ENCODE results near the gene EID2B. TPM values are rescaled to one million over a fixed set of nuclear protein-coding genes. Genes with fewer than 3 reads are reported as not detected.

EID2B gene
- total and polyA plus RNA-seq, 2 of the 8 experiments (the other 6 are each of a cell fraction or from before 2014, with no cell fraction given), result 2.1 to 2.4 TPM

DNA sequence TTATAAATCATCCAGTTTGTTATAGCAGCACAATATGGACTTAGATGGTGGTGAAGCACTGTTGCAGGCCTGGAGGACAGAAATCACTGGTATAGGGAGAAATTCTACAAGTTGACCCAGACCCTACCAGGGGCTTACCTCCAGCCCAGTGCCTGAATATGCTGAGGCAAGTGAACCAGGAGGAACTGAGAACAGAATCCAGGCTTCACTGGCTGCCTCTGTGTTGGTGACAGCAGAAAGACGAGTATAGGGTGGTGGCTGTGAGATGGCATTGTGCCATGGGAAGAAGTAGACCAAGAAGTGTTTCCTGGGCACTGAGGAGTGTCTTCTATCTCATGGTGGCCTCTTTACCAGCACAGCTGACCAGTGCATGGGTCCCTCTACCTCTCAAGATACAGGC, 23.2 kb upstream of the EID2B start:
- ChIA-PET CTCF (ENCODE audit: partially characterized antibody) (interaction anchor here (5.8 to 6.8 kb wide), 2 partner anchors 70 to 118 kb away, joined by 34 to 108 read pairs; no protein-coding TSS in a partner anchor), POLR2A (ENCODE audit: partially characterized antibody) (interaction anchor here (0.6 kb wide), 1 partner anchor 12 kb away, joined by 3 read pairs; no protein-coding TSS in a partner anchor)
- Histone ChIP-seq H3K27me3 (replicated peaks in 1 of 4; ENCODE audit: control insufficient read depth in 3 of 4, extremely low read depth in 1 of 4, insufficient read depth in 3 of 4, low read length in 3 of 4) (no peaks in the 10 kb centered on the region), H4K5ac (ENCODE audit: insufficient read length, low read depth, low read length) (no peak overlapping the region), H3K23ac (ENCODE audit: insufficient read length) (no peak overlapping the region), H2AK5ac (ENCODE audit: low read depth, low read length) (no peak overlapping the region), H3K36me3 (ENCODE audit: control insufficient read depth in 2 of 4, insufficient read depth in 4 of 4, low read length in 3 of 4) (no peaks in the 10 kb centered on the region), H2BK12ac (ENCODE audit: low read depth, low read length) (no peak overlapping the region), H3K79me1 (ENCODE audit: low read depth, low read length) (no peaks in the 10 kb centered on the region), H3K23me2 (ENCODE audit: low read depth, low read length) (no peaks in the 10 kb centered on the region), H4K8ac (ENCODE audit: extremely low read depth, insufficient read depth, low read length) (no peak overlapping the region), H3K4me2 (ENCODE audit: insufficient read depth in 1 of 2, low read depth in 2 of 2, low read length in 2 of 2) (no peak overlapping the region), H3K9ac (replicated peaks in 1 of 4; ENCODE audit: extremely low read depth in 1 of 4, low read depth in 3 of 4, low read length in 3 of 4) (no peak overlapping the region), H2BK120ac (replicated peaks; ENCODE audit: low read depth, low read length) (no peak overlapping the region), H3K27ac (ENCODE audit: low read depth, low read length) (no peak overlapping the region), H2BK5ac (ENCODE audit: low read depth, low read length) (no peak overlapping the region), H3K18ac (ENCODE audit: extremely low read depth, low read length) (no peak overlapping the region), H3K4ac (replicated peaks; ENCODE audit: insufficient read length, low read depth, low read length) (no peak overlapping the region), H3K9me3 (ENCODE audit: insufficient read depth in 2 of 2, low read depth in 1 of 2, low read length in 1 of 2) (no peaks in the 10 kb centered on the region), H2BK15ac (ENCODE audit: low read length) (no peak overlapping the region), H3K14ac (ENCODE audit: insufficient read length) (no peak overlapping the region), H4K91ac (replicated peaks; ENCODE audit: insufficient read length, low read length) (no peak overlapping the region), H4K20me1 (replicated peaks in 1 of 2; ENCODE audit: control insufficient read depth in 1 of 2, insufficient read depth in 2 of 2, low read length in 2 of 2) (no peaks in the 10 kb centered on the region), H3K79me2 (ENCODE audit: control insufficient read depth in 1 of 2, insufficient read depth in 2 of 2, low read length in 2 of 2) (no peaks in the 10 kb centered on the region), H2BK20ac (ENCODE audit: low read length) (no peak overlapping the region), H3K4me1 (replicated peaks in 1 of 4; ENCODE audit: control insufficient read depth in 3 of 4, insufficient read depth in 4 of 4, low read length in 3 of 4) (no peaks in the 10 kb centered on the region), H3K4me3 (ENCODE audit: extremely low read depth in 1 of 4, insufficient read depth in 2 of 4, low read depth in 3 of 4, low read length in 4 of 4) (no peak overlapping the region), H3K56ac (replicated peaks; ENCODE audit: insufficient read length, low read depth, low read length) (no peak overlapping the region), H2AFZ (ENCODE audit: low read length) (no peak overlapping the region)
- WGBS, 2 experiments (ENCODE audit: extremely low coverage in 1 of 2, insufficient coverage in 1 of 2, insufficient read length in 1 of 2, insufficient replicate concordance in 2 of 2, low coverage in 1 of 2, low lambda C conversion rate in 2 of 2, missing lambda C conversion rate in 1 of 2), result 70% methylated on average over 1 of the region's 1 CpG; no CpG with 5 or more reads in 1 of the 2 experiments
- FAIRE-seq (no peak), DNase-seq (ENCODE audit: low read depth in 1 of 2, low spot score in 2 of 2) (no peak)
- TF ChIP-seq HDAC2 (IDR thresholded peaks at IDR 0.05; ENCODE audit: borderline replicate concordance in 1 of 2, low read depth in 2 of 2, low read length in 2 of 2) (no peak), EGR1 (IDR thresholded peaks at IDR 0.05; ENCODE audit: borderline replicate concordance, low read depth, low read length) (no peak)
